Measurements from ENCODE around the gene FGF8. TPM values are rescaled to one million over a fixed set of nuclear protein-coding genes. Genes with fewer than 3 reads are reported as not detected.
A peak's percentile ranks its signal among the peaks of the same experiment; 100 is the strongest.

Gene FGF8
- total RNA-seq, 1 donor from 2014 or later = not detected

GRCh38 chr10:101785801-101786200, 9.9 kb upstream of the FGF8 start:
- H3K36me3 Mint-ChIP-seq (ENCODE audit: unreplicated experiment) = peaks cover 28% of the 10 kb centered on the region
- no peak for DNase-seq (ENCODE audit: extremely low spot score, unreplicated experiment)
- no peaks in the 10 kb centered on the region for H3K9me3 Mint-ChIP-seq (ENCODE audit: unreplicated experiment)
- no peak for TF ChIP-seq CTCF (IDR thresholded peaks at IDR 0.05)
- no peaks in the 10 kb centered on the region for H3K27me3 Mint-ChIP-seq (ENCODE audit: unreplicated experiment)
- no peak overlapping the region for H3K27ac Mint-ChIP-seq (ENCODE audit: unreplicated experiment)
- no peak overlapping the region for H3K4me3 Mint-ChIP-seq (ENCODE audit: unreplicated experiment)
- peaks cover 31% of the 10 kb centered on the region for H3K4me1 Mint-ChIP-seq (ENCODE audit: unreplicated experiment)

- no peak for DNase-seq (ENCODE audit: extremely low spot score, unreplicated experiment)
- peaks cover 37% of the 10 kb centered on the region for H3K4me1 Mint-ChIP-seq (ENCODE audit: unreplicated experiment)
- H3K27me3 Mint-ChIP-seq (ENCODE audit: unreplicated experiment) = no peaks in the 10 kb centered on the region
- H3K36me3 Mint-ChIP-seq (ENCODE audit: unreplicated experiment) = peaks cover 25% of the 10 kb centered on the region
- no peak for TF ChIP-seq CTCF (IDR thresholded peaks at IDR 0.05)
- no peak overlapping the region for H3K27ac Mint-ChIP-seq (ENCODE audit: unreplicated experiment)
- no peaks in the 10 kb centered on the region for H3K9me3 Mint-ChIP-seq (ENCODE audit: unreplicated experiment)
- H3K4me3 Mint-ChIP-seq (ENCODE audit: unreplicated experiment) = no peak overlapping the region
These were observed 8.6 kb upstream of the FGF8 start for GRCh38 chr10:101784558-101784957.

DNA sequence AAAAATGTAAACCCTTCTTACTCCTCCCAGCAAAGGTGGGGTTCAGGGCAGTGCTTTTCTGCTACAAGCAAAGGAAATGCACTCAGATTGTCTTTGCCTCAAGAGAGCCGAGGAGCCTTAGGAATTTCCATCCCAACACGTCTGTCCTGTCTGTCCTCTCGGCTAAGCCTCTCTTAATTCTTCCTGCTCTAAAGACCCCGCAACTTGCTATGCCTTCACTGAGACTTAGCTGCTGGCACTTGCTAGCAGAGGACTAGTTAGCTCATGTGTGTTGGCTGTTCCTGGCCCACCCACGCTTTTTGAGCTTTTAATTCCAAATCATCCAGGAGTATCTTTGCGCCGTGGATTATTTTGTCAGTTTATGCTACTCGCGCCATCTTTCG, 7.8 kb upstream of the FGF8 start:
- H3K36me3 Mint-ChIP-seq (ENCODE audit: unreplicated experiment) = peaks cover 24% of the 10 kb centered on the region
- TF ChIP-seq CTCF (IDR thresholded peaks at IDR 0.05) = no peak
- peaks cover 7% of the 10 kb centered on the region for H3K27me3 Mint-ChIP-seq (ENCODE audit: unreplicated experiment)
- H3K4me3 Mint-ChIP-seq (ENCODE audit: unreplicated experiment) = peak overlapping the region; percentile 100
- DNase-seq (ENCODE audit: extremely low spot score, unreplicated experiment) = no peak
- no peaks in the 10 kb centered on the region for H3K9me3 Mint-ChIP-seq (ENCODE audit: unreplicated experiment)
- H3K4me1 Mint-ChIP-seq (ENCODE audit: unreplicated experiment) = peaks cover 45% of the 10 kb centered on the region
- peak overlapping the region; percentile 86 for H3K27ac Mint-ChIP-seq (ENCODE audit: unreplicated experiment)

GRCh38 chr10:101782811-101783735, 7.2 kb upstream of the FGF8 start, which contains the start of gene NPM3:
Gene NPM3, minus strand, starts transcription at chr10:101783446. Its CDS starts 56 bp downstream, at chr10:101783390.
- Mint-ChIP-seq H3K4me3 (ENCODE audit: unreplicated experiment) (peak within 1 kb of the TSS; percentile 100), H3K9me3 (ENCODE audit: unreplicated experiment) (no peaks in the 10 kb centered on the region), H3K36me3 (ENCODE audit: unreplicated experiment) (peaks cover 24% of the 10 kb centered on the region), H3K27ac (ENCODE audit: unreplicated experiment) (peak within 1 kb of the TSS; percentile 86), H3K27me3 (ENCODE audit: unreplicated experiment) (peaks cover 12% of the 10 kb centered on the region), H3K4me1 (ENCODE audit: unreplicated experiment) (peaks cover 45% of the 10 kb centered on the region)
- DNase-seq (ENCODE audit: extremely low spot score, unreplicated experiment) = peak; percentile 93
- no peak for TF ChIP-seq CTCF (IDR thresholded peaks at IDR 0.05)

Measured in osteocyte (in vitro differentiated cells).